T-helper 1 cell treated with Interleukin-12 subunit alpha and Interleukin-12 subunit beta and Interleukin-4 antibody, amounts not matched to agents 30 μg/mL and 1 μg/mL, for 36 hours (primary cell): ENCODE data around the gene PRG3.

Source experiments
- H3K27ac Mint-ChIP-seq: one replicate; pipeline ENCODE4 v1.8.0; 2021; ENCODE audit warnings: mild to moderate bottlenecking, mixed read lengths
- H3K27me3 Mint-ChIP-seq: one replicate; pipeline ENCODE4 v1.8.0; 2021; ENCODE audit warnings: low read depth, mixed read lengths
- H3K36me3 Mint-ChIP-seq: one replicate; pipeline ENCODE4 v1.8.0; 2021; ENCODE audit warnings: low read depth, mixed read lengths
- H3K4me1 Mint-ChIP-seq: one replicate; pipeline ENCODE4 v1.8.0; 2021; ENCODE audit warnings: low read depth, mixed read lengths
- H3K4me3 Mint-ChIP-seq: one replicate; pipeline ENCODE4 v1.8.0; 2021; ENCODE audit warnings: mild to moderate bottlenecking, moderate library complexity, mixed read lengths
- H3K9me3 Mint-ChIP-seq: one replicate; pipeline ENCODE4 v1.8.0; 2021; ENCODE audit warnings: mixed read lengths

The PRG3 gene

GRCh38 chr11:57418131-57418530 is 37.2 kb upstream of the PRG3 start:
- H3K4me1 Mint-ChIP-seq, result peaks cover 15% of the 10 kb centered on the region
- peaks cover 43% of the 10 kb centered on the region for H3K36me3 Mint-ChIP-seq
- H3K4me3 Mint-ChIP-seq, result no peak overlapping the region
- H3K27me3 Mint-ChIP-seq, result no peaks in the 10 kb centered on the region
- H3K27ac Mint-ChIP-seq, result no peak overlapping the region
- no peaks in the 10 kb centered on the region for H3K9me3 Mint-ChIP-seq

GRCh38 chr11:57417056-57417455 is 36.1 kb upstream of the PRG3 start:
- no peak overlapping the region for H3K27ac Mint-ChIP-seq
- H3K9me3 Mint-ChIP-seq, result no peaks in the 10 kb centered on the region

GRCh38 chr11:57416436-57416835 is 35.5 kb upstream of the PRG3 start:
- Mint-ChIP-seq H3K4me1 (peaks cover 7% of the 10 kb centered on the region), H3K27ac (no peak overlapping the region), H3K36me3 (peaks cover 40% of the 10 kb centered on the region)

More at GRCh38 chr11:57417056-57417455, 36.1 kb upstream of the PRG3 start:
- Mint-ChIP-seq H3K4me3 (no peak overlapping the region), H3K36me3 (peaks cover 40% of the 10 kb centered on the region), H3K27me3 (no peaks in the 10 kb centered on the region), H3K4me1 (peaks cover 7% of the 10 kb centered on the region)

GRCh38 chr11:57414612-57415212 is 33.8 kb upstream of the PRG3 start:
- Mint-ChIP-seq H3K4me3 (no peak overlapping the region), H3K27me3 (no peaks in the 10 kb centered on the region), H3K4me1 (peaks cover 9% of the 10 kb centered on the region), H3K36me3 (peaks cover 47% of the 10 kb centered on the region), H3K9me3 (no peaks in the 10 kb centered on the region), H3K27ac (no peak overlapping the region)

More at GRCh38 chr11:57416436-57416835, 35.5 kb upstream of the PRG3 start:
- H3K9me3 Mint-ChIP-seq, result no peaks in the 10 kb centered on the region
- no peak overlapping the region for H3K4me3 Mint-ChIP-seq
- no peaks in the 10 kb centered on the region for H3K27me3 Mint-ChIP-seq

- Mint-ChIP-seq H3K36me3 (peaks cover 46% of the 10 kb centered on the region), H3K4me1 (peaks cover 7% of the 10 kb centered on the region), H3K27ac (no peak overlapping the region), H3K27me3 (no peaks in the 10 kb centered on the region), H3K4me3 (no peak overlapping the region), H3K9me3 (no peaks in the 10 kb centered on the region)
Measured at GRCh38 chr11:57413681-57414080, 32.7 kb upstream of the PRG3 start.

- Mint-ChIP-seq H3K27me3 (no peaks in the 10 kb centered on the region), H3K36me3 (peaks cover 47% of the 10 kb centered on the region), H3K4me1 (peaks cover 24% of the 10 kb centered on the region), H3K4me3 (no peak overlapping the region), H3K9me3 (no peaks in the 10 kb centered on the region), H3K27ac (no peak overlapping the region)
Measured at GRCh38 chr11:57410287-57410686, 29.3 kb upstream of the PRG3 start.

GRCh38 chr11:57409321-57410100 is 28.6 kb upstream of the PRG3 start:
- Mint-ChIP-seq H3K4me1 (peaks cover 23% of the 10 kb centered on the region), H3K4me3 (no peak overlapping the region), H3K36me3 (peaks cover 40% of the 10 kb centered on the region)

GRCh38 chr11:57408771-57409170 is 27.8 kb upstream of the PRG3 start:
- Mint-ChIP-seq H3K4me1 (peaks cover 23% of the 10 kb centered on the region), H3K9me3 (no peaks in the 10 kb centered on the region), H3K36me3 (peaks cover 37% of the 10 kb centered on the region), H3K27ac (no peak overlapping the region), H3K4me3 (no peak overlapping the region), H3K27me3 (no peaks in the 10 kb centered on the region)

More at GRCh38 chr11:57409321-57410100, 28.6 kb upstream of the PRG3 start:
- Mint-ChIP-seq H3K27me3 (no peaks in the 10 kb centered on the region), H3K9me3 (no peaks in the 10 kb centered on the region), H3K27ac (no peak overlapping the region)

- H3K27me3 Mint-ChIP-seq, result no peaks in the 10 kb centered on the region
- no peak overlapping the region for H3K4me3 Mint-ChIP-seq
- H3K36me3 Mint-ChIP-seq, result peaks cover 30% of the 10 kb centered on the region
- H3K9me3 Mint-ChIP-seq, result no peaks in the 10 kb centered on the region
- peaks cover 21% of the 10 kb centered on the region for H3K4me1 Mint-ChIP-seq
- no peak overlapping the region for H3K27ac Mint-ChIP-seq
Measured at GRCh38 chr11:57407941-57408475, 27.1 kb upstream of the PRG3 start.

GRCh38 chr11:57407010-57407920 is 26.3 kb upstream of the PRG3 start:
- no peaks in the 10 kb centered on the region for H3K9me3 Mint-ChIP-seq
- H3K4me3 Mint-ChIP-seq, result no peak overlapping the region
- peak overlapping the region; percentile 31 for H3K27ac Mint-ChIP-seq
- H3K27me3 Mint-ChIP-seq, result no peaks in the 10 kb centered on the region
- peaks cover 21% of the 10 kb centered on the region for H3K4me1 Mint-ChIP-seq
- peaks cover 27% of the 10 kb centered on the region for H3K36me3 Mint-ChIP-seq

GRCh38 chr11:57406337-57406904 is 25.5 kb upstream of the PRG3 start:
- Mint-ChIP-seq H3K9me3 (no peaks in the 10 kb centered on the region), H3K4me3 (no peak overlapping the region), H3K27me3 (no peaks in the 10 kb centered on the region), H3K36me3 (peaks cover 25% of the 10 kb centered on the region), H3K27ac (peak overlapping the region; percentile 81), H3K4me1 (peaks cover 21% of the 10 kb centered on the region)

- peaks cover 21% of the 10 kb centered on the region for H3K4me1 Mint-ChIP-seq
- no peaks in the 10 kb centered on the region for H3K9me3 Mint-ChIP-seq
- H3K27me3 Mint-ChIP-seq, result no peaks in the 10 kb centered on the region
- H3K27ac Mint-ChIP-seq, result no peak overlapping the region
- H3K4me3 Mint-ChIP-seq, result no peak overlapping the region
- H3K36me3 Mint-ChIP-seq, result peaks cover 20% of the 10 kb centered on the region
Measured at GRCh38 chr11:57405271-57405860, 24.4 kb upstream of the PRG3 start.

- no peak overlapping the region for H3K4me3 Mint-ChIP-seq
- no peak overlapping the region for H3K27ac Mint-ChIP-seq
- H3K36me3 Mint-ChIP-seq, result peaks cover 15% of the 10 kb centered on the region
- H3K4me1 Mint-ChIP-seq, result peaks cover 18% of the 10 kb centered on the region
- H3K9me3 Mint-ChIP-seq, result no peaks in the 10 kb centered on the region
- no peaks in the 10 kb centered on the region for H3K27me3 Mint-ChIP-seq
Measured at GRCh38 chr11:57403802-57404147, 22.8 kb upstream of the PRG3 start.
